Measurements from ENCODE around the gene ZNF408. TPM values are rescaled to one million over a fixed set of nuclear protein-coding genes. Genes with fewer than 3 reads are reported as not detected.

ZNF408 gene
- total RNA-seq, 2 experiments from 2014 or later: 13.8 to 15.2 TPM

GRCh38 chr11:46723359-46723680, 22.5 kb downstream of the ZNF408 start:
- Histone ChIP-seq H3K9me3 (ENCODE audit: low read length) (no peaks in the 10 kb centered on the region), H2AFZ (ENCODE audit: low read length) (no peak overlapping the region), H4K20me1 (ENCODE audit: insufficient read depth, low read length) (no peaks in the 10 kb centered on the region), H3K27ac (ENCODE audit: low read depth, low read length, poor library complexity, severe bottlenecking) (no peak overlapping the region), H3K4me2 (ENCODE audit: low read length) (no peak overlapping the region), H3K4me1 (ENCODE audit: insufficient read depth, low read length, poor library complexity, severe bottlenecking) (peaks cover 13% of the 10 kb centered on the region), H3K36me3 (ENCODE audit: insufficient read depth, low read length) (no peaks in the 10 kb centered on the region), H3K4me3 (ENCODE audit: low read depth, low read length, poor library complexity, severe bottlenecking) (no peak overlapping the region), H3K9me2 (ENCODE audit: insufficient read depth, low read length) (no peaks in the 10 kb centered on the region), H3K79me2 (ENCODE audit: insufficient read depth, low read depth, low read length) (no peaks in the 10 kb centered on the region)
- no peak for DNase-seq (ENCODE audit: low spot score)
- intact Hi-C loops (cut with micrococcal nuclease; ENCODE audit: unreplicated experiment): no loop called here
- POLR2A ChIA-PET: no interaction called here
- BruUV-seq (replicated peaks): no TSS peak
- CTCF ChIA-PET (ENCODE audit: unreplicated experiment): no interaction called here
- TF ChIP-seq EZH2phosphoT487 (IDR thresholded peaks at IDR 0.05; ENCODE audit: borderline replicate concordance, low read depth, low read length): no peak
- no peak for TF ChIP-seq CTCF (conservative IDR thresholded peaks at IDR 0.05; ENCODE audit: low read length)

DNA sequence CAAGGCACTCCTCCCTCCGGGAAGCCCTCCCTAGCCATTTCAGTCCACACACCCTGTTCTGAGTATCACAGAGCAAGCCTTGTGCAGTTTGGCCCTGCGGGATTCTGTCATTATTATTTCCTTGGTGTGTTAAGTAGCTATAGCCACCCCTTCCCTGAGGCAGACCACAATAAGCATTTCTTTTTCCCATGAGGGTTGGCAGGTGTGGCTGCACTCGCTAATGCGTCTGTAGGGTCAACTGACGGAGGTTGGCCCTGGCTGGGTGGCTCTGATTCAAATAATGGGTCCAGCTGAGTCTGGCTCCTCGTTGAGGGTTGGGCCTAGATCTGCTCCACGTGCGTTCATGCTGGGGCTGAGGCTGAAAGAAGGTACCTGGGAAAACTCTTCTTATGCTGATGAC, 23.3 kb downstream of the ZNF408 start:
- Histone ChIP-seq H3K4me2 (ENCODE audit: low read length) (no peak overlapping the region), H2AFZ (ENCODE audit: low read length) (peak overlapping the region; percentile 64), H3K4me1 (ENCODE audit: insufficient read depth, low read length, poor library complexity, severe bottlenecking) (peaks cover 9% of the 10 kb centered on the region), H3K4me3 (ENCODE audit: low read depth, low read length, poor library complexity, severe bottlenecking) (no peak overlapping the region), H3K9me3 (ENCODE audit: low read length) (no peaks in the 10 kb centered on the region), H4K20me1 (ENCODE audit: insufficient read depth, low read length) (no peaks in the 10 kb centered on the region), H3K36me3 (ENCODE audit: insufficient read depth, low read length) (no peaks in the 10 kb centered on the region), H3K79me2 (ENCODE audit: insufficient read depth, low read depth, low read length) (no peaks in the 10 kb centered on the region), H3K9me2 (ENCODE audit: insufficient read depth, low read length) (no peaks in the 10 kb centered on the region), H3K27ac (ENCODE audit: low read depth, low read length, poor library complexity, severe bottlenecking) (no peak overlapping the region)
- TF ChIP-seq CTCF (conservative IDR thresholded peaks at IDR 0.05; ENCODE audit: low read length) (no peak), EZH2phosphoT487 (IDR thresholded peaks at IDR 0.05; ENCODE audit: borderline replicate concordance, low read depth, low read length) (no peak)
- BruUV-seq (replicated peaks): no TSS peak
- ChIA-PET CTCF (ENCODE audit: unreplicated experiment) (no interaction called here), POLR2A (no interaction called here)
- DNase-seq (ENCODE audit: low spot score): peak; percentile 66
- intact Hi-C loops (cut with micrococcal nuclease; ENCODE audit: unreplicated experiment): no loop called here

DNA sequence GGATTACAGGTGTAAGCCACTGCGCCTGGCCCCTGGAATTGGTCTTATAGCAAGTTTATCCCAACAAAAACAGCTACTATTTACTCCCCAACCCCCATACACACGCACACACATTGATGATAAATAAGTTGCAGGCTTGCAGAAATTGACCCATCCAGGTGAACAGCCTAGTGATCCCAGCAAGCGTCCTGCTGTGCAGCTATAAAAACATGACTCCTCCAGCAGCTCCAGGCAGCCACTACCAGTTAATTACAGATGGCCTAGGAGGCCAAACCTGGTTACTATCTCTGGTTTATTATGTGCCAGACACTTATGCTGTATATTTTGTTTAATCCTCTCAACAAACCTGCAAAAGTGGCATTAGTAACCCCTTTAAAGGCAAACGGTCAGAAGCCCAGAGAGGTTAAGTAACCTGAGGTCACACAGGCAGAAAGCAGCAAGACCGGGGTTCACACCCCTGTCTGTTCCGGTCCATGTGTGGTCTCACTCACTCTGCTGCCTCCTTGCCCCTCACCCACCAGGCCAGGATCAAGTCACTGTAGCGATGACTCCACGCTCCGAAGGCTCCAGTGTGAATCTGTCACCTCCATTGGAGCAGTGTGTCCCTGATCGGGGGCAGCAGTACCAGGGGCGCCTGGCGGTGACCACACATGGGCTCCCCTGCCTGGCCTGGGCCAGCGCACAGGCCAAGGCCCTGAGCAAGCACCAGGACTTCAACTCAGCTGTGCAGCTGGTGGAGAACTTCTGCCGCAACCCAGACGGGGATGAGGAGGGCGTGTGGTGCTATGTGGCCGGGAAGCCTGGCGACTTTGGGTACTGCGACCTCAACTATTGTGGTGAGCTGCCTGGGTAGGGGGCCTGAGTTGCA, 24.7 kb downstream of the ZNF408 start:
- TF ChIP-seq EZH2phosphoT487 (IDR thresholded peaks at IDR 0.05; ENCODE audit: borderline replicate concordance, low read depth, low read length): no peak
- TF ChIP-seq CTCF (conservative IDR thresholded peaks at IDR 0.05; ENCODE audit: low read length): no peak
- Histone ChIP-seq H3K4me2 (ENCODE audit: low read length) (no peak overlapping the region), H3K9me3 (ENCODE audit: low read length) (no peaks in the 10 kb centered on the region), H4K20me1 (ENCODE audit: insufficient read depth, low read length) (no peaks in the 10 kb centered on the region), H3K79me2 (ENCODE audit: insufficient read depth, low read depth, low read length) (no peaks in the 10 kb centered on the region), H3K4me3 (ENCODE audit: low read depth, low read length, poor library complexity, severe bottlenecking) (no peak overlapping the region), H3K4me1 (ENCODE audit: insufficient read depth, low read length, poor library complexity, severe bottlenecking) (peaks cover 9% of the 10 kb centered on the region), H3K9me2 (ENCODE audit: insufficient read depth, low read length) (no peaks in the 10 kb centered on the region), H3K27ac (ENCODE audit: low read depth, low read length, poor library complexity, severe bottlenecking) (no peak overlapping the region), H3K36me3 (ENCODE audit: insufficient read depth, low read length) (no peaks in the 10 kb centered on the region), H2AFZ (ENCODE audit: low read length) (no peak overlapping the region)
- intact Hi-C loops (cut with micrococcal nuclease; ENCODE audit: unreplicated experiment): no loop called here
- no TSS peak for BruUV-seq (replicated peaks)
- ChIA-PET POLR2A (no interaction called here), CTCF (ENCODE audit: unreplicated experiment) (no interaction called here)
- no peak for DNase-seq (ENCODE audit: low spot score)

Data from OCI-LY7 (cell line).